H1 (cell line): ENCODE measurements around the gene KTN1. TPM values are rescaled to one million over a fixed set of nuclear protein-coding genes. Genes with fewer than 3 reads are reported as not detected.

Experiments used
- CREB1 ChIP-seq: IDR thresholded peaks from 2 replicates; pipeline ENCODE4 v1.6.1; 2012; ENCODE audit warnings: inconsistent platforms
- NANOG ChIP-seq: IDR thresholded peaks from 2 replicates; pipeline ENCODE4 v1.6.1; 2011; ENCODE audit warnings: low read length, low read depth, mild to moderate bottlenecking, inconsistent platforms; ENCODE audit not compliant: insufficient read depth, poor library complexity, severe bottlenecking
- SIN3A ChIP-seq, 2 experiments: IDR thresholded peaks in 1 of 2; conservative IDR thresholded peaks in 1 of 2; 2 replicates each; pipeline ENCODE4 v1.6.1; 2011 to 2012; ENCODE audit warnings: low read length in 2 of 2, improper control_type of control experiment in 1 of 2, low read depth in 1 of 2, mild to moderate bottlenecking in 1 of 2
- polyA plus RNA-seq, 7 experiments: library from polyadenylated mRNA; depleted of rRNA in 3 of 7; stranded (reverse) in 5 of 7; unstranded in 2 of 7; fragments of >200 nt in 5 of 7; fragments of 200-250 nt in 2 of 7; gene quantifications; 1 replicate in 5 of 7; 2 replicates in 1 of 7; 4 replicates in 1 of 7; pipeline versions ENCODE4 v1.2.1 to v1.2.3, GENCODE V29; 2011 to 2013; ENCODE audit warnings: missing spikeins in 2 of 7, mixed read lengths in 2 of 7
- total RNA-seq: library from RNA; stranded (reverse); fragmentation: NEBNext Ultra II Directional; extraction: Animal tissue kit (Norgen Biotek cat#: 25700); gene quantifications from 2 replicates; pipeline ENCODE4 v1.2.1, GENCODE V29; 2021
- TF ChIP-seq, protein P1 (sequence below): IDR thresholded peaks from 2 replicates; pipeline ENCODE4 v1.6.1; 2011; ENCODE audit warnings: low read depth, mild to moderate bottlenecking, low read length; ENCODE audit not compliant: insufficient read depth

KTN1 gene
- total and polyA plus RNA-seq, 2 of the 8 experiments (the other 6 are each of a cell fraction or from before 2014, with no cell fraction given): 15.4 to 151 TPM

DNA sequence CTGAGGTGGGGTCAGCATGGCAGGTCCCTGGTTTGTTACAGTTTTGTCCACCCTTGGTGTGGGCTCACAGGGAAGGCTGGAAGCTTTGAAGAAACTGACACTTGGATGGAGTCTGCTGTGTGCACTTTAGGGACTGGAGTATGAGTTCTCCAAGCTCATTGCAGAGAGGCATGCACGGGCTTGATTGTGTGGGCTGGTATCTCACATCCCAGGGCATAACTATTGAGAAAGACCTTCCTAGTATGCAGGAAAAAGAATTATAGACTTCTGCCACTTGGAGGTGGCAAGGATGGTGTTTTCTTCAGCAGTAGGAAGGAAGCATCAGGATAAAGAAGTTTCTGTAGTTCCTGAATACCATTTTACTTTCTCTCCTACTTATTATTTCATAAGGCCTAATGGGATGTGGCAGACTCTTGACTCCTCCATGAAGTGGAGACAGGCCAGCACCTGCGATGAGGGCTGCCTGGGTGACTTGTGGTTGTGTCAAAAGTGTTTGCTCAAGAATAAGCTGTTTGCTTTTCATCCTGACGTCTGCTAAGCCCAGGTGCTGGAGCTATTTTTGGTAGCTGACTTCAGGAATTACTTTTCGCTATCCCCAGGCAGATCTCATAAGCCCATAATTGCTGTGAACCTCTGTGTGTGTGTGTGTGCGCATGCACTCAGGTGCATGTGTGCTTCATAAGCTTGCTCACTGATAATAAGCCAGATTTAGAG is 125.8 kb downstream of the KTN1 start (continued):
- no peak for TF ChIP-seq NANOG
- TF ChIP-seq, protein P1, sequence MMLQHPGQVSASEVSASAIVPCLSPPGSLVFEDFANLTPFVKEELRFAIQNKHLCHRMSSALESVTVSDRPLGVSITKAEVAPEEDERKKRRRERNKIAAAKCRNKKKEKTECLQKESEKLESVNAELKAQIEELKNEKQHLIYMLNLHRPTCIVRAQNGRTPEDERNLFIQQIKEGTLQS: no peak
- TF ChIP-seq CREB1: no peak
- no peak for TF ChIP-seq SIN3A (conservative IDR thresholded peaks at IDR 0.05 in 1 of 2, IDR thresholded peaks at IDR 0.05 in 1 of 2; ENCODE audit: low read depth in 1 of 2, low read length in 2 of 2)
- TF ChIP-seq, all 59 proteins: peak for 0
